H9 (cell line): ENCODE measurements around the gene CEMIP. TPM values are rescaled to one million over a fixed set of nuclear protein-coding genes. Genes with fewer than 3 reads are reported as not detected.

Source experiments
- DNase-seq: peaks from one replicate; pipeline ENCODE4 v3.0.0-alpha.2; 2017
- H2AFZ ChIP-seq: one replicate; pipeline ENCODE4 v1.6.1; 2013; ENCODE audit warnings: mild to moderate bottlenecking, low read length, control low read depth, moderate library complexity
- H2AK5ac ChIP-seq: 2 replicates; pipeline ENCODE4 v1.6.1; 2013; ENCODE audit warnings: low read length, control low read depth, mixed read lengths; ENCODE audit not compliant: insufficient read length
- H2BK120ac ChIP-seq: one replicate; pipeline ENCODE4 v1.6.1; 2013; ENCODE audit warnings: low read depth, mild to moderate bottlenecking, low read length, control low read depth, inconsistent platforms; ENCODE audit not compliant: poor library complexity, severe bottlenecking
- H2BK12ac ChIP-seq: 2 replicates; pipeline ENCODE4 v1.6.1; 2013; ENCODE audit warnings: low read length, control low read depth, mixed read lengths, low read depth; ENCODE audit not compliant: insufficient read length
- H2BK15ac ChIP-seq: 2 replicates; pipeline ENCODE4 v1.6.1; 2013; ENCODE audit warnings: low read depth, low read length, control low read depth
- H2BK20ac ChIP-seq: one replicate; pipeline ENCODE4 v1.6.1; 2013; ENCODE audit warnings: low read depth, mild to moderate bottlenecking, low read length, control low read depth, inconsistent platforms; ENCODE audit not compliant: poor library complexity, severe bottlenecking
- H2BK5ac ChIP-seq: 2 replicates; pipeline ENCODE4 v1.6.1; 2013; ENCODE audit warnings: low read length, control low read depth, mixed read lengths; ENCODE audit not compliant: insufficient read length
- H3K14ac ChIP-seq: 2 replicates; pipeline ENCODE4 v1.6.1; 2013; ENCODE audit warnings: low read length, control low read depth; ENCODE audit not compliant: insufficient read depth
- H3K18ac ChIP-seq: 2 replicates; pipeline ENCODE4 v1.6.1; 2013; ENCODE audit warnings: low read depth, mild to moderate bottlenecking, mixed read lengths, low read length, control low read depth; ENCODE audit not compliant: insufficient read length
- H3K23ac ChIP-seq: 2 replicates; pipeline ENCODE4 v1.6.1; 2013; ENCODE audit warnings: low read length, control low read depth, mixed read lengths, low read depth; ENCODE audit not compliant: insufficient read length
- H3K23me2 ChIP-seq: 2 replicates; pipeline ENCODE4 v1.6.1; 2013; ENCODE audit warnings: low read depth, mild to moderate bottlenecking, mixed read lengths, low read length, control low read depth; ENCODE audit not compliant: insufficient read length, poor library complexity, severe bottlenecking
- H3K27ac ChIP-seq: 2 replicates; pipeline ENCODE4 v1.5.1; 2013; ENCODE audit warnings: low read length, control low read depth, mixed read lengths, low read depth; ENCODE audit not compliant: insufficient read length
- H3K27me3 ChIP-seq: 2 replicates; pipeline ENCODE4 v1.6.1; 2013; ENCODE audit warnings: low read length, control low read depth, inconsistent platforms; ENCODE audit not compliant: insufficient read depth
- H3K4ac ChIP-seq: 2 replicates; pipeline ENCODE4 v1.6.1; 2013; ENCODE audit warnings: low read depth, mild to moderate bottlenecking, control low read depth, inconsistent platforms, low read length, moderate library complexity
- H3K4me1 ChIP-seq: 2 replicates; pipeline ENCODE4 v1.6.1; 2013; ENCODE audit warnings: low read length, control low read depth, inconsistent platforms; ENCODE audit not compliant: insufficient read depth
- H3K4me2 ChIP-seq: 2 replicates; pipeline ENCODE4 v1.6.1; 2013; ENCODE audit warnings: low read length, control low read depth, mixed read lengths; ENCODE audit not compliant: insufficient read length, insufficient read depth
- H3K56ac ChIP-seq: 2 replicates; pipeline ENCODE4 v1.6.1; 2013; ENCODE audit warnings: low read depth, mild to moderate bottlenecking, mixed read lengths, low read length, control low read depth; ENCODE audit not compliant: insufficient read length
- H3K79me1 ChIP-seq: 2 replicates; pipeline ENCODE4 v1.6.1; 2013; ENCODE audit warnings: low read depth, mild to moderate bottlenecking, moderate library complexity, low read length, control low read depth, inconsistent platforms; ENCODE audit not compliant: insufficient read depth, poor library complexity, severe bottlenecking
- H3K79me2 ChIP-seq: 2 replicates; pipeline ENCODE4 v1.6.1; 2013; ENCODE audit warnings: low read length, control low read depth, inconsistent platforms; ENCODE audit not compliant: insufficient read depth
- H3K9ac ChIP-seq: 2 replicates; pipeline ENCODE4 v1.6.1; 2013; ENCODE audit warnings: low read length, control low read depth, mixed read lengths; ENCODE audit not compliant: insufficient read length; ENCODE audit errors: extremely low read depth
- H3K9me3 ChIP-seq: one replicate; pipeline ENCODE4 v1.6.1; 2013; ENCODE audit warnings: low read depth, low read length, inconsistent platforms; ENCODE audit not compliant: control insufficient read depth
- H3T11ph ChIP-seq: one replicate; pipeline ENCODE4 v1.6.1; 2013; ENCODE audit warnings: mild to moderate bottlenecking, low read length, control low read depth, inconsistent platforms
- H4K20me1 ChIP-seq: one replicate; pipeline ENCODE4 v1.6.1; 2013; ENCODE audit not compliant: control insufficient read depth, insufficient read length, insufficient read depth
- H4K5ac ChIP-seq: 2 replicates; pipeline ENCODE4 v1.6.1; 2013; ENCODE audit warnings: low read depth, mild to moderate bottlenecking, mixed read lengths, low read length, control low read depth; ENCODE audit not compliant: insufficient read length
- H4K8ac ChIP-seq: replicated peaks from 2 replicates; pipeline ENCODE4 v1.6.1; 2013; ENCODE audit warnings: low read length, control low read depth, mixed read lengths, low read depth; ENCODE audit not compliant: insufficient read length
- H4K91ac ChIP-seq: 2 replicates; pipeline ENCODE4 v1.6.1; 2013; ENCODE audit warnings: low read depth, mild to moderate bottlenecking, moderate library complexity, mixed read lengths, low read length, control low read depth; ENCODE audit not compliant: insufficient read length
- H3K27ac Mint-ChIP-seq, 3 experiments: 2 replicates in 2 of 3; 3 replicates in 1 of 3; pipeline ENCODE4 v1.8.0; 2020 to 2021; ENCODE audit warnings: mixed read lengths in 3 of 3, mild to moderate bottlenecking in 1 of 3, moderate library complexity in 1 of 3
- H3K27me3 Mint-ChIP-seq: 2 replicates; pipeline ENCODE4 v1.8.0; 2021; ENCODE audit warnings: low read depth, mild to moderate bottlenecking, moderate library complexity, mixed read lengths
- H3K36me3 Mint-ChIP-seq, 3 experiments: 2 replicates in 2 of 3; 3 replicates in 1 of 3; pipeline ENCODE4 v1.8.0; 2020 to 2021; ENCODE audit warnings: low read depth in 3 of 3, mixed read lengths in 3 of 3; ENCODE audit not compliant: insufficient read depth in 1 of 3
- H3K4me1 Mint-ChIP-seq, 2 experiments: 2 replicates each; pipeline ENCODE4 v1.8.0; 2020; ENCODE audit warnings: mixed read lengths in 2 of 2
- H3K4me3 Mint-ChIP-seq, 2 experiments: 2 replicates in 1 of 2; 3 replicates in 1 of 2; pipeline ENCODE4 v1.8.0; 2020 to 2021; ENCODE audit warnings: mild to moderate bottlenecking in 2 of 2, mixed read lengths in 2 of 2, moderate library complexity in 1 of 2
- H3K9me3 Mint-ChIP-seq, 2 experiments: 2 replicates in 1 of 2; 3 replicates in 1 of 2; pipeline ENCODE4 v1.8.0; 2020; ENCODE audit warnings: mild to moderate bottlenecking in 2 of 2, mixed read lengths in 2 of 2, moderate library complexity in 1 of 2
- WGBS: extraction: QIAGEN DNeasy Blood & Tissue Kit; methylation state at CpG from one replicate; pipeline ENCODE4 v1.1.7; 2013; ENCODE audit warnings: missing lambda C conversion rate, low lambda C conversion rate, mixed read lengths; ENCODE audit not compliant: insufficient read length; ENCODE audit errors: extremely low coverage; 5-methylcytosine and 5-hydroxymethylcytosine counted together
- total RNA-seq: library from RNA; stranded (reverse); gene quantifications from 2 replicates; pipeline ENCODE4 v1.2.1, GENCODE V29; 2021
- TF ChIP-seq, protein P1 (sequence below): fragments of 200-600 bp; sonication (generic); conservative IDR thresholded peaks from 3 replicates; pipeline ENCODE4 v1.8.0; 2021; ENCODE audit warnings: antibody characterized with exemption, mild to moderate bottlenecking

CEMIP gene
- total RNA-seq, 1 experiment from 2014 or later: 0.09 TPM

DNA sequence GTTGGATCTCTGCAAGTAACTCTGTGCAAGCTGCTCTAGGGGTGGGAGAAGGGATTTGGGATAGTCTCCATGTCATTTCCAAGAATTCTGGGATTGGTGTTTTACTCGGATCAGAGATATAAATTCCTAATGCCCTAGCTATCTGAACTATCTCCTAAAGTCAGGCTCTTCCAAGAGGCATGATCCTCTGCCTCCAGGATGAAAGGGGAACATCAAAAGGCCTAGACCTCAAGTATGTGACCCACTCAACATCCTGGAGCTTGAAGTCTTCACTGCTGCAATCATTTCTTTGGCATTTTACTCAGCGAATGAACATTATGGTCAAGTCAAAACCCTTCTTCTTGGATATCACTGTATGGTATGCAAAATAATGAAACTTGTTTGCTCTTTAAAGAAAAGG, 104.5 kb downstream of the CEMIP start:
- Histone ChIP-seq H4K20me1 (no peaks in the 10 kb centered on the region), H3T11ph (no peak overlapping the region), H3K27me3 (no peaks in the 10 kb centered on the region), H2BK20ac (no peak overlapping the region), H3K14ac (no peak overlapping the region), H3K79me2 (no peaks in the 10 kb centered on the region), H4K91ac (no peak overlapping the region), H2AK5ac (no peak overlapping the region), H2AFZ (no peak overlapping the region), H4K5ac (no peak overlapping the region), H3K9ac (no peak overlapping the region), H3K9me3 (no peaks in the 10 kb centered on the region), H2BK12ac (no peak overlapping the region), H4K8ac (no peak overlapping the region), H3K18ac (no peak overlapping the region), H2BK5ac (no peak overlapping the region), H3K56ac (no peak overlapping the region), H3K4me1 (peaks cover 6% of the 10 kb centered on the region; the same call in 1 of the 2 replicates), H2BK120ac (no peak overlapping the region), H3K79me1 (no peaks in the 10 kb centered on the region), H2BK15ac (no peak overlapping the region), H3K4me2 (no peak overlapping the region), H3K23ac (no peak overlapping the region), H3K23me2 (no peaks in the 10 kb centered on the region), H3K27ac (no peak overlapping the region), H3K4ac (no peak overlapping the region)
- H3K27me3 Mint-ChIP-seq: no peaks in the 10 kb centered on the region; the same call in 1 of the 2 replicates
- H3K4me1 Mint-ChIP-seq: peaks cover 17 to 18% of the 10 kb centered on the region in 2 experiments
- no peak overlapping the region for H3K27ac Mint-ChIP-seq
- TF ChIP-seq, protein P1, sequence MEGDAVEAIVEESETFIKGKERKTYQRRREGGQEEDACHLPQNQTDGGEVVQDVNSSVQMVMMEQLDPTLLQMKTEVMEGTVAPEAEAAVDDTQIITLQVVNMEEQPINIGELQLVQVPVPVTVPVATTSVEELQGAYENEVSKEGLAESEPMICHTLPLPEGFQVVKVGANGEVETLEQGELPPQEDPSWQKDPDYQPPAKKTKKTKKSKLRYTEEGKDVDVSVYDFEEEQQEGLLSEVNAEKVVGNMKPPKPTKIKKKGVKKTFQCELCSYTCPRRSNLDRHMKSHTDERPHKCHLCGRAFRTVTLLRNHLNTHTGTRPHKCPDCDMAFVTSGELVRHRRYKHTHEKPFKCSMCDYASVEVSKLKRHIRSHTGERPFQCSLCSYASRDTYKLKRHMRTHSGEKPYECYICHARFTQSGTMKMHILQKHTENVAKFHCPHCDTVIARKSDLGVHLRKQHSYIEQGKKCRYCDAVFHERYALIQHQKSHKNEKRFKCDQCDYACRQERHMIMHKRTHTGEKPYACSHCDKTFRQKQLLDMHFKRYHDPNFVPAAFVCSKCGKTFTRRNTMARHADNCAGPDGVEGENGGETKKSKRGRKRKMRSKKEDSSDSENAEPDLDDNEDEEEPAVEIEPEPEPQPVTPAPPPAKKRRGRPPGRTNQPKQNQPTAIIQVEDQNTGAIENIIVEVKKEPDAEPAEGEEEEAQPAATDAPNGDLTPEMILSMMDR: no peak
- H3K9me3 Mint-ChIP-seq: no peaks in the 10 kb centered on the region
- H3K4me3 Mint-ChIP-seq: no peak overlapping the region
- no peak for DNase-seq
- H3K36me3 Mint-ChIP-seq: 0 out of 7 replicates have a peak, but pooled peaks cover 0 to 1% (median 0%) of the 10 kb centered on the region in 3 experiments
- no CpG with 5 or more reads among the region's 2 CpGs for WGBS
